ENCODE measurements around the gene NKAIN1. TPM values are rescaled to one million over a fixed set of nuclear protein-coding genes. Genes with fewer than 3 reads are reported as not detected.

NKAIN1 gene
- total and polyA plus RNA-seq, 2 experiments from 2014 or later, result 14.7 to 56.7 TPM

DNA sequence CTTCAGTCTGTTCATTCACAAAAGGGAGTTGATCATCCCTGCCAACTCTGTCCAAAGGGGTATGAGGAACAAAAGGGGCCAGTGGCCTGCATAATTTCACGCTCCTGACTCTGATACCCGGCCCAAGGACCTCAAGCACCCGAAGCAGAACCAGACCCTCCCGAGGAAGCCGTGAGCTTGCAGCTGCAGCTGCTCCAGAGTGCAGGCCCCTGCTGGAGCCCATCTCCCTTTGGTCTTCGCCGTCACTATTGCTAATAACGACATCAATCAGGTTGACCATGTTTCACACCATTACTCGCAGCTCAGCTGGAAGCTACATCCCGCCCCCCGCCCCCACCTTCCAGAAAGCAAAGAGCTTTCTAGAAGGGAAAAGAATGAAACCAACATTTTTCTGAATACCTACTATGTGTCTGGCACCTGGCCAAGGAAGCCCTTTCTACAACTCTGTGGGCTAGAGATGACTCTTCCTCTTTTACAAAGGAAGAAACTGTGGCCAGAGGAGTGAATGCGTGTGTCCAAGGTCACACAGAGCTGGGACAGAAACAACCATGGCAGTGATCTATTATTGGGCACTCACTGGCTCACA lies 5.5 kb downstream of the NKAIN1 start:
- no peak overlapping the region for H3K27ac Mint-ChIP-seq
- H3K27me3 ChIP-seq (ENCODE audit: insufficient read depth), result peaks cover 14% of the 10 kb centered on the region
- ATAC-seq, result no peak

More for the DNA sequence above, 5.5 kb downstream of the NKAIN1 start:
- Histone ChIP-seq H4K20me1 (replicated peaks; ENCODE audit: insufficient read depth) (peaks cover 12% of the 10 kb centered on the region; the same call in 1 of the 2 replicates), H3K9me2 (ENCODE audit: insufficient read depth) (no peaks in the 10 kb centered on the region), H3K36me3 (ENCODE audit: insufficient read depth) (no peaks in the 10 kb centered on the region), H3K4me1 (ENCODE audit: insufficient read depth) (peaks cover 14% of the 10 kb centered on the region; the same call in 1 of the 2 replicates), H3K79me2 (replicated peaks; ENCODE audit: insufficient read depth) (peaks cover 48% of the 10 kb centered on the region), H3K4me2 (no peak overlapping the region), H2AFZ (no peak overlapping the region), H3K4me3 (no peak overlapping the region), H3K27ac (ENCODE audit: low read depth) (no peak overlapping the region), H3F3A (replicated peaks; ENCODE audit: low read depth) (no peaks in the 10 kb centered on the region; the same call in 1 of the 2 replicates)
- peaks cover 8% of the 10 kb centered on the region for H3K27me3 Mint-ChIP-seq (ENCODE audit: insufficient read depth, low read depth, poor library complexity)
- no peak for DNase-seq (ENCODE audit: low spot score)
- no peak overlapping the region for H3K4me3 Mint-ChIP-seq
- TF ChIP-seq ZNF114 (CRISPR knock-in tag; IDR thresholded peaks at IDR 0.05) (no peak), EZH2 (IDR thresholded peaks at IDR 0.05; ENCODE audit: low read depth, unreplicated experiment) (no peak), POLR2AphosphoS5 (IDR thresholded peaks at IDR 0.05; ENCODE audit: low read depth) (no peak), NANOG (IDR thresholded peaks at IDR 0.05; ENCODE audit: borderline replicate concordance) (no peak), STAT1 (IDR thresholded peaks at IDR 0.05; ENCODE audit: unreplicated experiment) (no peak), CREB1 (CRISPR knock-in tag; IDR thresholded peaks at IDR 0.05; ENCODE audit: low read depth) (no peak), JUNB (IDR thresholded peaks at IDR 0.05; ENCODE audit: unreplicated experiment) (no peak), EZH2phosphoT487 (IDR thresholded peaks at IDR 0.05; ENCODE audit: unreplicated experiment) (no peak), ZNF331 (CRISPR knock-in tag; IDR thresholded peaks at IDR 0.05; ENCODE audit: low read depth) (no peak)
- TF ChIP-seq, protein P1, sequence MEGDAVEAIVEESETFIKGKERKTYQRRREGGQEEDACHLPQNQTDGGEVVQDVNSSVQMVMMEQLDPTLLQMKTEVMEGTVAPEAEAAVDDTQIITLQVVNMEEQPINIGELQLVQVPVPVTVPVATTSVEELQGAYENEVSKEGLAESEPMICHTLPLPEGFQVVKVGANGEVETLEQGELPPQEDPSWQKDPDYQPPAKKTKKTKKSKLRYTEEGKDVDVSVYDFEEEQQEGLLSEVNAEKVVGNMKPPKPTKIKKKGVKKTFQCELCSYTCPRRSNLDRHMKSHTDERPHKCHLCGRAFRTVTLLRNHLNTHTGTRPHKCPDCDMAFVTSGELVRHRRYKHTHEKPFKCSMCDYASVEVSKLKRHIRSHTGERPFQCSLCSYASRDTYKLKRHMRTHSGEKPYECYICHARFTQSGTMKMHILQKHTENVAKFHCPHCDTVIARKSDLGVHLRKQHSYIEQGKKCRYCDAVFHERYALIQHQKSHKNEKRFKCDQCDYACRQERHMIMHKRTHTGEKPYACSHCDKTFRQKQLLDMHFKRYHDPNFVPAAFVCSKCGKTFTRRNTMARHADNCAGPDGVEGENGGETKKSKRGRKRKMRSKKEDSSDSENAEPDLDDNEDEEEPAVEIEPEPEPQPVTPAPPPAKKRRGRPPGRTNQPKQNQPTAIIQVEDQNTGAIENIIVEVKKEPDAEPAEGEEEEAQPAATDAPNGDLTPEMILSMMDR (conservative IDR thresholded peaks at IDR 0.05; ENCODE audit: low read depth in 2 of 2), result no peak
- TF ChIP-seq, protein P2, sequence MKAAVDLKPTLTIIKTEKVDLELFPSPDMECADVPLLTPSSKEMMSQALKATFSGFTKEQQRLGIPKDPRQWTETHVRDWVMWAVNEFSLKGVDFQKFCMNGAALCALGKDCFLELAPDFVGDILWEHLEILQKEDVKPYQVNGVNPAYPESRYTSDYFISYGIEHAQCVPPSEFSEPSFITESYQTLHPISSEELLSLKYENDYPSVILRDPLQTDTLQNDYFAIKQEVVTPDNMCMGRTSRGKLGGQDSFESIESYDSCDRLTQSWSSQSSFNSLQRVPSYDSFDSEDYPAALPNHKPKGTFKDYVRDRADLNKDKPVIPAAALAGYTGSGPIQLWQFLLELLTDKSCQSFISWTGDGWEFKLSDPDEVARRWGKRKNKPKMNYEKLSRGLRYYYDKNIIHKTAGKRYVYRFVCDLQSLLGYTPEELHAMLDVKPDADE (IDR thresholded peaks at IDR 0.05), result no peak
- TF ChIP-seq, protein P3, sequence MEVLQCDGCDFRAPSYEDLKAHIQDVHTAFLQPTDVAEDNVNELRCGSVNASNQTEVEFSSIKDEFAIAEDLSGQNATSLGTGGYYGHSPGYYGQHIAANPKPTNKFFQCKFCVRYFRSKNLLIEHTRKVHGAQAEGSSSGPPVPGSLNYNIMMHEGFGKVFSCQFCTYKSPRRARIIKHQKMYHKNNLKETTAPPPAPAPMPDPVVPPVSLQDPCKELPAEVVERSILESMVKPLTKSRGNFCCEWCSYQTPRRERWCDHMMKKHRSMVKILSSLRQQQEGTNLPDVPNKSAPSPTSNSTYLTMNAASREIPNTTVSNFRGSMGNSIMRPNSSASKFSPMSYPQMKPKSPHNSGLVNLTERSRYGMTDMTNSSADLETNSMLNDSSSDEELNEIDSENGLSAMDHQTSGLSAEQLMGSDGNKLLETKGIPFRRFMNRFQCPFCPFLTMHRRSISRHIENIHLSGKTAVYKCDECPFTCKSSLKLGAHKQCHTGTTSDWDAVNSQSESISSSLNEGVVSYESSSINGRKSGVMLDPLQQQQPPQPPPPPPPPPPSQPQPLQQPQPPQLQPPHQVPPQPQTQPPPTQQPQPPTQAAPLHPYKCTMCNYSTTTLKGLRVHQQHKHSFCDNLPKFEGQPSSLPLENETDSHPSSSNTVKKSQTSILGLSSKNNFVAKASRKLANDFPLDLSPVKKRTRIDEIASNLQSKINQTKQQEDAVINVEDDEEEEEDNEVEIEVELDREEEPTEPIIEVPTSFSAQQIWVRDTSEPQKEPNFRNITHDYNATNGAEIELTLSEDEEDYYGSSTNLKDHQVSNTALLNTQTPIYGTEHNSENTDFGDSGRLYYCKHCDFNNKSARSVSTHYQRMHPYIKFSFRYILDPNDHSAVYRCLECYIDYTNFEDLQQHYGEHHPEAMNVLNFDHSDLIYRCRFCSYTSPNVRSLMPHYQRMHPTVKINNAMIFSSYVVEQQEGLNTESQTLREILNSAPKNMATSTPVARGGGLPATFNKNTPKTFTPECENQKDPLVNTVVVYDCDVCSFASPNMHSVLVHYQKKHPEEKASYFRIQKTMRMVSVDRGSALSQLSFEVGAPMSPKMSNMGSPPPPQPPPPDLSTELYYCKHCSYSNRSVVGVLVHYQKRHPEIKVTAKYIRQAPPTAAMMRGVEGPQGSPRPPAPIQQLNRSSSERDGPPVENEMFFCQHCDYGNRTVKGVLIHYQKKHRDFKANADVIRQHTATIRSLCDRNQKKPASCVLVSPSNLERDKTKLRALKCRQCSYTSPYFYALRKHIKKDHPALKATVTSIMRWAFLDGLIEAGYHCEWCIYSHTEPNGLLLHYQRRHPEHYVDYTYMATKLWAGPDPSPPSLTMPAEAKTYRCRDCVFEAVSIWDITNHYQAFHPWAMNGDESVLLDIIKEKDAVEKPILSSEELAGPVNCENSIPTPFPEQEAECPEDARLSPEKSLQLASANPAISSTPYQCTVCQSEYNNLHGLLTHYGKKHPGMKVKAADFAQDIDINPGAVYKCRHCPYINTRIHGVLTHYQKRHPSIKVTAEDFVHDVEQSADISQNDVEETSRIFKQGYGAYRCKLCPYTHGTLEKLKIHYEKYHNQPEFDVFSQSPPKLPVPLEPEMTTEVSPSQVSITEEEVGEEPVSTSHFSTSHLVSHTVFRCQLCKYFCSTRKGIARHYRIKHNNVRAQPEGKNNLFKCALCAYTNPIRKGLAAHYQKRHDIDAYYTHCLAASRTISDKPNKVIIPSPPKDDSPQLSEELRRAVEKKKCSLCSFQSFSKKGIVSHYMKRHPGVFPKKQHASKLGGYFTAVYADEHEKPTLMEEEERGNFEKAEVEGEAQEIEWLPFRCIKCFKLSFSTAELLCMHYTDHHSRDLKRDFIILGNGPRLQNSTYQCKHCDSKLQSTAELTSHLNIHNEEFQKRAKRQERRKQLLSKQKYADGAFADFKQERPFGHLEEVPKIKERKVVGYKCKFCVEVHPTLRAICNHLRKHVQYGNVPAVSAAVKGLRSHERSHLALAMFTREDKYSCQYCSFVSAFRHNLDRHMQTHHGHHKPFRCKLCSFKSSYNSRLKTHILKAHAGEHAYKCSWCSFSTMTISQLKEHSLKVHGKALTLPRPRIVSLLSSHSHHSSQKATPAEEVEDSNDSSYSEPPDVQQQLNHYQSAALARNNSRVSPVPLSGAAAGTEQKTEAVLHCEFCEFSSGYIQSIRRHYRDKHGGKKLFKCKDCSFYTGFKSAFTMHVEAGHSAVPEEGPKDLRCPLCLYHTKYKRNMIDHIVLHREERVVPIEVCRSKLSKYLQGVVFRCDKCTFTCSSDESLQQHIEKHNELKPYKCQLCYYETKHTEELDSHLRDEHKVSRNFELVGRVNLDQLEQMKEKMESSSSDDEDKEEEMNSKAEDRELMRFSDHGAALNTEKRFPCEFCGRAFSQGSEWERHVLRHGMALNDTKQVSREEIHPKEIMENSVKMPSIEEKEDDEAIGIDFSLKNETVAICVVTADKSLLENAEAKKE (CRISPR knock-in tag; IDR thresholded peaks at IDR 0.05), result no peak
- TF ChIP-seq, protein P4, sequence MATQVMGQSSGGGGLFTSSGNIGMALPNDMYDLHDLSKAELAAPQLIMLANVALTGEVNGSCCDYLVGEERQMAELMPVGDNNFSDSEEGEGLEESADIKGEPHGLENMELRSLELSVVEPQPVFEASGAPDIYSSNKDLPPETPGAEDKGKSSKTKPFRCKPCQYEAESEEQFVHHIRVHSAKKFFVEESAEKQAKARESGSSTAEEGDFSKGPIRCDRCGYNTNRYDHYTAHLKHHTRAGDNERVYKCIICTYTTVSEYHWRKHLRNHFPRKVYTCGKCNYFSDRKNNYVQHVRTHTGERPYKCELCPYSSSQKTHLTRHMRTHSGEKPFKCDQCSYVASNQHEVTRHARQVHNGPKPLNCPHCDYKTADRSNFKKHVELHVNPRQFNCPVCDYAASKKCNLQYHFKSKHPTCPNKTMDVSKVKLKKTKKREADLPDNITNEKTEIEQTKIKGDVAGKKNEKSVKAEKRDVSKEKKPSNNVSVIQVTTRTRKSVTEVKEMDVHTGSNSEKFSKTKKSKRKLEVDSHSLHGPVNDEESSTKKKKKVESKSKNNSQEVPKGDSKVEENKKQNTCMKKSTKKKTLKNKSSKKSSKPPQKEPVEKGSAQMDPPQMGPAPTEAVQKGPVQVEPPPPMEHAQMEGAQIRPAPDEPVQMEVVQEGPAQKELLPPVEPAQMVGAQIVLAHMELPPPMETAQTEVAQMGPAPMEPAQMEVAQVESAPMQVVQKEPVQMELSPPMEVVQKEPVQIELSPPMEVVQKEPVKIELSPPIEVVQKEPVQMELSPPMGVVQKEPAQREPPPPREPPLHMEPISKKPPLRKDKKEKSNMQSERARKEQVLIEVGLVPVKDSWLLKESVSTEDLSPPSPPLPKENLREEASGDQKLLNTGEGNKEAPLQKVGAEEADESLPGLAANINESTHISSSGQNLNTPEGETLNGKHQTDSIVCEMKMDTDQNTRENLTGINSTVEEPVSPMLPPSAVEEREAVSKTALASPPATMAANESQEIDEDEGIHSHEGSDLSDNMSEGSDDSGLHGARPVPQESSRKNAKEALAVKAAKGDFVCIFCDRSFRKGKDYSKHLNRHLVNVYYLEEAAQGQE (IDR thresholded peaks at IDR 0.05; ENCODE audit: unreplicated experiment), result no peak
- H3K4me1 Mint-ChIP-seq, result peaks cover 20% of the 10 kb centered on the region
- peaks cover 4% of the 10 kb centered on the region; the same call in 1 of the 3 replicates for H3K36me3 Mint-ChIP-seq (ENCODE audit: low read depth)
- H3K9me3 Mint-ChIP-seq, result peaks cover 3% of the 10 kb centered on the region; the same call in 1 of the 3 replicates

Measured in GM23338 (cell line).